GM12878 (cell line): ENCODE data around the gene GUCY1B1. TPM values are rescaled to one million over a fixed set of nuclear protein-coding genes. Genes with fewer than 3 reads are reported as not detected.

Experiments used
- ATAC-seq: fragments of 200-7000 bp; cut with Tn5 transposase; 3 replicates; pipeline ENCODE4 v1.9.1; 2020; ENCODE audit warnings: mild to moderate bottlenecking, moderate library complexity
- BruUV-seq: library from RNA; stranded (reverse); fragments of 400-500 nt; replicated peaks from 2 replicates; lab custom pipeline; 2021; lab: Mats Ljungman, UMichigan
- CTCF ChIA-PET: fragments of 300-600 bp; sonication (Branson Sonifier 250); formaldehyde crosslinking; extraction: SDS; loops from one replicate; lab custom pipeline; 2021; ENCODE audit warnings: inconsistent platforms; lab: Yijun Ruan, JAX
- POLR2A ChIA-PET: fragments of 350-600 bp; formaldehyde crosslinking; extraction: SDS; loops from one replicate; lab custom pipeline; 2021; ENCODE audit warnings: inconsistent platforms; lab: Charles Lee
- RAD21 ChIA-PET: fragments of 300-600 bp; sonication (Branson Sonifier 250); formaldehyde crosslinking; loops from one replicate; lab custom pipeline; 2023; ENCODE audit warnings: antibody characterized with exemption; ENCODE audit not compliant: unreplicated experiment; lab: Charles Lee
- SMC1A ChIA-PET: fragments of 300-600 bp; sonication (Branson Sonifier 250); formaldehyde crosslinking; loops from one replicate; lab custom pipeline; 2023; ENCODE audit not compliant: unreplicated experiment, uncharacterized antibody; lab: Charles Lee
- DNase-seq: peaks from one replicate; pipeline ENCODE4 v3.0.0-alpha.2; 2011; ENCODE audit warnings: low read depth, low spot score
- FAIRE-seq: peaks from 3 replicates; lab custom pipeline; 2011; peaks lifted over from hg19 to GRCh38; lab: Jason Lieb, UNC
- H2AFZ ChIP-seq: 2 replicates; pipeline ENCODE4 v1.6.0; 2011; ENCODE audit warnings: low read depth, low read length, control low read depth; ENCODE audit not compliant: control insufficient read depth
- H3K27ac ChIP-seq: 2 replicates; pipeline ENCODE4 v1.5.1; 2011; ENCODE audit warnings: control low read depth; ENCODE audit not compliant: control insufficient read depth, insufficient read depth
- H3K27me3 ChIP-seq, 2 experiments: replicated peaks in 1 of 2; 2 replicates each; pipeline versions ENCODE4 v1.6.0 to v1.6.1; 2011; ENCODE audit warnings: low read length in 1 of 2; ENCODE audit not compliant: control insufficient read depth in 2 of 2, insufficient read depth in 2 of 2
- H3K36me3 ChIP-seq, 2 experiments: 2 replicates each; pipeline ENCODE4 v1.5.1; 2011; ENCODE audit warnings: low read length in 1 of 2; ENCODE audit not compliant: control insufficient read depth in 2 of 2, insufficient read depth in 2 of 2
- H3K4me1 ChIP-seq: 2 replicates; pipeline ENCODE4 v1.6.1; 2011; ENCODE audit warnings: mild to moderate bottlenecking, low read length, moderate library complexity, mixed read lengths; ENCODE audit not compliant: control insufficient read depth, insufficient read depth
- H3K4me2 ChIP-seq: 2 replicates; pipeline ENCODE4 v1.6.0; 2011; ENCODE audit warnings: control low read depth; ENCODE audit not compliant: control insufficient read depth, insufficient read depth
- H3K4me3 ChIP-seq: fragments of 200-600 bp; sonication (generic); 2 replicates; pipeline ENCODE4 v1.5.1; 2016
- H3K79me2 ChIP-seq: 2 replicates; pipeline ENCODE4 v1.6.0; 2011; ENCODE audit warnings: low read length; ENCODE audit not compliant: control insufficient read depth, insufficient read depth
- H3K9ac ChIP-seq: 2 replicates; pipeline ENCODE4 v1.8.0; 2011; ENCODE audit warnings: low read length, control low read depth, mixed read lengths; ENCODE audit not compliant: control insufficient read depth, insufficient read depth
- H3K9me3 ChIP-seq: replicated peaks from 3 replicates; pipeline ENCODE4 v1.5.1; 2011; ENCODE audit warnings: mild to moderate bottlenecking, low read length; ENCODE audit not compliant: control insufficient read depth, insufficient read depth
- H4K20me1 ChIP-seq: 2 replicates; pipeline ENCODE4 v1.6.0; 2011; ENCODE audit not compliant: control insufficient read depth, insufficient read depth
- CBX3 ChIP-seq: fragments of 200-600 bp; sonication (generic); IDR thresholded peaks from 2 replicates; pipeline ENCODE4 v1.6.1; 2016; ENCODE audit warnings: low read depth, borderline replicate concordance
- DPF2 ChIP-seq: fragments of 450-650 bp; IDR thresholded peaks from 2 replicates; pipeline ENCODE4 v1.6.1; 2017; ENCODE audit warnings: mild to moderate bottlenecking
- EGR1 ChIP-seq, 2 experiments: IDR thresholded peaks; 1 replicate in 1 of 2; 2 replicates in 1 of 2; pipeline ENCODE4 v1.6.1; 2011 to 2012; ENCODE audit warnings: low read depth in 2 of 2, low read length in 2 of 2, borderline replicate concordance in 1 of 2, mild to moderate bottlenecking in 1 of 2, moderate library complexity in 1 of 2
- HSF1 ChIP-seq: fragments of 150-350 bp; IDR thresholded peaks from 2 replicates; pipeline ENCODE4 v1.6.1; 2014; ENCODE audit warnings: mild to moderate bottlenecking, low read depth, low read length
- LARP7 ChIP-seq: fragments of 450-650 bp; IDR thresholded peaks from 2 replicates; pipeline ENCODE4 v1.6.1; 2017; ENCODE audit warnings: mild to moderate bottlenecking
- NFXL1 ChIP-seq: fragments of 450-650 bp; IDR thresholded peaks from 2 replicates; pipeline ENCODE4 v1.6.1; 2017; ENCODE audit warnings: antibody characterized with exemption, mild to moderate bottlenecking, borderline replicate concordance
- PAX5 ChIP-seq: IDR thresholded peaks from 2 replicates; pipeline ENCODE4 v1.6.1; 2011; ENCODE audit warnings: low read depth, low read length, borderline replicate concordance
- PKNOX1 ChIP-seq: fragments of 450-650 bp; IDR thresholded peaks from 2 replicates; pipeline ENCODE4 v1.6.1; 2016; ENCODE audit warnings: mild to moderate bottlenecking
- RAD21 ChIP-seq: IDR thresholded peaks from 2 replicates; pipeline ENCODE4 v1.6.1; 2011; ENCODE audit warnings: mild to moderate bottlenecking, low read depth, low read length, moderate library complexity; ENCODE audit not compliant: insufficient read depth
- WGBS: methylation state at CpG from one replicate; pipeline ENCODE4 v1.1.6; 2016; ENCODE audit warnings: low lambda C conversion rate; ENCODE audit not compliant: insufficient replicate concordance, insufficient coverage; ENCODE audit errors: missing lambda C conversion rate; 5-methylcytosine and 5-hydroxymethylcytosine counted together
- in situ Hi-C: fragments of 300-500 bp; cut with MboI; formaldehyde crosslinking; loops from 9 replicates; pipeline ENCODE4 v1.14.3; 2018; ENCODE audit warnings: mixed read lengths
- intact Hi-C: fragments of 100-400 bp; cut with micrococcal nuclease; formaldehyde crosslinking; loops from one replicate; pipeline ENCODE4 v1.14.2; 2022; ENCODE audit not compliant: unreplicated experiment
- polyA plus RNA-seq, 11 experiments: library from polyadenylated mRNA; depleted of rRNA in 4 of 11; unstranded in 6 of 11; stranded (reverse) in 5 of 11; fragments of >200 nt; fragmentation: Nextera tagmentation in 4 of 11; fragmentation: Illumina TruSeq in 1 of 11; extraction: Ambion mirVana in 4 of 11; extraction: Trizol in 1 of 11; gene quantifications; 1 replicate in 1 of 11; 2 replicates in 10 of 11; pipeline versions ENCODE4 v1.2.1 to v1.2.3, GENCODE V29; 2011 to 2016; ENCODE audit warnings: inconsistent platforms in 2 of 11, missing spikeins in 2 of 11, low read depth in 1 of 11
- total RNA-seq, 4 experiments: library from RNA; depleted of rRNA in 3 of 4; stranded (reverse); fragments of >200 nt in 3 of 4; fragmentation: Illumina TruSeq in 1 of 4; extraction: Trizol in 1 of 4; gene quantifications; 2 replicates each; pipeline versions ENCODE4 v1.2.1 to v1.2.3, GENCODE V29; 2013 to 2021

The GUCY1B1 gene
- total and polyA plus RNA-seq, 10 of the 15 experiments (the other 5 are each of a cell fraction or from before 2014, with no cell fraction given) = 0.60 to 38.5 (median 1.4) TPM

GRCh38 chr4:155709918-155710317 lies 48.9 kb upstream of the GUCY1B1 start:
- BruUV-seq = no TSS peak
- ChIA-PET CTCF (interaction anchor here (2.1 kb wide), 1 partner anchor 10 kb away, joined by 6 read pairs; no protein-coding TSS in a partner anchor), POLR2A (interaction anchor here (1.7 kb wide), 1 partner anchor 14 kb away, joined by 4 read pairs; no protein-coding TSS in a partner anchor), SMC1A (interaction anchor here (1.0 to 7.8 kb wide), 7 partner anchors 10 to 77 kb away, joined by 3 to 48 read pairs (median 5); no protein-coding TSS in a partner anchor), RAD21 (interaction anchor here (0.6 to 0.9 kb wide), 2 partner anchors 14 to 50 kb away, joined by 3 read pairs; no protein-coding TSS in a partner anchor)
- H2AFZ ChIP-seq = no peak overlapping the region
- H3K27me3 ChIP-seq = no peaks in the 10 kb centered on the region
- H3K36me3 ChIP-seq = no peaks in the 10 kb centered on the region
- H3K4me3 ChIP-seq = no peak overlapping the region
- no peak overlapping the region for H3K4me2 ChIP-seq
- H4K20me1 ChIP-seq = no peaks in the 10 kb centered on the region
- TF ChIP-seq PAX5 (no peak), RAD21 (no peak), HSF1 (no peak), DPF2 (no peak), LARP7 (no peak), NFXL1 (no peak), CBX3 (no peak), PKNOX1 (no peak), EGR1 (IDR thresholded peaks at IDR 0.05; ENCODE audit: borderline replicate concordance in 1 of 2, low read depth in 2 of 2, low read length in 2 of 2) (no peak)
- in situ Hi-C loops (no loop called here), intact Hi-C loops (no loop called here)
- no peak for ATAC-seq
- FAIRE-seq = no peak
- WGBS = 22% methylated on average over 4 of the region's 4 CpGs
- no peaks in the 10 kb centered on the region for H3K4me1 ChIP-seq
- H3K9me3 ChIP-seq = no peaks in the 10 kb centered on the region
- no peak overlapping the region for H3K9ac ChIP-seq
- no peaks in the 10 kb centered on the region for H3K79me2 ChIP-seq
- H3K27ac ChIP-seq = no peak overlapping the region
- no peak for DNase-seq
